ENCODE data around the gene WAS.
"Not testable (repeated sequence)": the region's sequence is repeated elsewhere in the genome, so short reads cannot be mapped to it uniquely, and the experiment has no call there.

The WAS gene

GRCh38 chrX:48685416-48685815 lies 1.8 kb downstream of the WAS start:
- DNase-seq (ENCODE audit: low spot score): no peak

GRCh38 chrX:48688531-48689150 lies 5.0 kb downstream of the WAS start:
- no peak for DNase-seq (ENCODE audit: low spot score)

GRCh38 chrX:48689208-48689920 lies 5.8 kb downstream of the WAS start:
- no peak for DNase-seq (ENCODE audit: low spot score)

GRCh38 chrX:48691746-48692145 lies 8.1 kb downstream of the WAS start:
- not testable (repeated sequence) for DNase-seq (ENCODE audit: low spot score)

DNA sequence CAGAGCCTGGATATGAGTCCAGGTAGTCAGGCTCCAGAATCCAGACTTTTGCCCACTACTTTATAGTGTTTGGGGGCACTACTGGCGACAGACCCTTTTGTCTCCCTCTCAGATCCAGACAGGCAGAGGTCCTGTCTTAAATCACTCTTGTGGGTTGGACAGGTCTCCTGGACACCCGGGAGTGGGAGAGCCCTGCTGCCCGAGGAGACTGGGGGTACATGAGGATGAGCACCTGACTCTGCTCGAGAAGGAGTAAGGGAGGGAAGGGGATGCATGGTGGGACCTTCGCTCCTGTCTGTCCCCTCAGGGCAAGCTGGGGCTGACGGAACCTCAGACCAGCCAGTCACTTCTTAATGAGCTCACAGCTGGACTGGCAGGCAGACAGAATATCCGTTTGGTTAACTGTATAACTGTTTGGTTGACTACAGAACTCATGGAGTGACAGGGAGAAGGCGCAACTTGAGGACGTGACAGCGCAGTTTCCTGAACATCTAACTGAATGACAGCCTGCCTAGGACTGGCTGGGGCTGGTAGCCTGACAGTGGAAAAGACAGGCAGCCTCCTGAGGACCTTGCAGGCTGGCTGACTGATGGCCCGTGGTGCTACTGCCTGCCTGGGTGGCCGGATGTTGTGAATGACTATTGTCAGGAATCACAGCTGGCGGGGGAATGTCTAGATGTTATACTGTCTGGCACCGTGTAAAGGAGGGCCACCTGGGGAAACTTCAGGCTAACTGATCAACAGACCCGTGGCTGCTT lies 11.4 kb downstream of the WAS start:
- no peak for DNase-seq (ENCODE audit: low spot score)

DNA sequence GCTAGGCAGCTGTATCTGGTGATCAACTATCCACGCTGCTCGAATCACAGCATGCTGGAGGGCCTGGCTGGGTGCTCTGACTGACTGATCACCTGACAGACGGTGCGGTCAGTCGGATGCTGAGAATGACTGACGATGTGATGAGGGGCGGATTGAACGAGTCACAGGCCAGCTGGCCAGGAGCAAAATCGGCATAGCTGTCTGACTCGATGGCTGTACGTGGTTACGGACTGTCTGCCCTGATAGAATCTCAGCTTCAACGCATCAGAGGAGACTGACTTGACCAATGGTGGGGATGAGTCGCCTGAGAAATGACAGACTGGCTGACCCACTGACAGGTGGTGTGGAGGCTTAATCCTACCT lies 11.9 kb downstream of the WAS start:
- no peak for DNase-seq (ENCODE audit: low spot score)

GRCh38 chrX:48695925-48696300 lies 12.3 kb downstream of the WAS start:
- peak; percentile 10 for DNase-seq (ENCODE audit: low spot score)

DNA sequence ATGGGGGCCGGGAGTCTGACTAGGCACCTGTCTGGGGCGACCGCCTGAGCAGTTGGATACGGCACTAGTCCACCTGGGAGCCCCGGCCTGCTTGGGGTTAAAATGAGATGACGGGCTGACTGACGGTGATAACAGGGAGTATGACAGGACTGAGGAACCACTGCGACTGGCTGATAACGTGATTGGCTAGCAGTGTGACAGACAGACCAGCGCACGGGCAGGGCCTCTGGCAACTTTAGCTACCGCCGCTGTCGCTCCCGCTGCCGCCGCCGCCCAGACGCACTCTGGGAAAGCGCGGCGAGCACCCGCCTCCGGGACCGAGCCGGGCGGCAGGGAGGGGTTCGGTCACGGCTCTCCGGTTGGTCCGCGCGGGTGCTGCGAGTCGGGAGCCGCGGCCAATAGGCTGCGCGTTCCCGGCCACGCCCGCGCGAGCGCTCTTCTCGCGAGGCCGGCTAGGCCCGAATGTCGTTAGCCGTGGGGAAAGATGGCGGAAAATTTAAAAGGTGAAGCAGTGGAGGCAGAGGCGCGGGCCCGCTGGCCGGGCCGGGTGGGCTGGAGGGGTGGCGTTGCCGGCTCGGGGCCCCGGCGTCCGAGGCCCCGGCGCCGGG lies 12.8 kb downstream of the WAS start, which contains the start of gene SUV39H1:
SUV39H1 (plus strand) TSS at position 434 of the 608 bp plus-strand sequence; CDS start at position 485, 51 bp downstream.
- peak; percentile 89 for DNase-seq (ENCODE audit: low spot score)

GRCh38 chrX:48696909-48697727 lies 13.5 kb downstream of the WAS start:
- peak; percentile 66 for DNase-seq (ENCODE audit: low spot score)

DNA sequence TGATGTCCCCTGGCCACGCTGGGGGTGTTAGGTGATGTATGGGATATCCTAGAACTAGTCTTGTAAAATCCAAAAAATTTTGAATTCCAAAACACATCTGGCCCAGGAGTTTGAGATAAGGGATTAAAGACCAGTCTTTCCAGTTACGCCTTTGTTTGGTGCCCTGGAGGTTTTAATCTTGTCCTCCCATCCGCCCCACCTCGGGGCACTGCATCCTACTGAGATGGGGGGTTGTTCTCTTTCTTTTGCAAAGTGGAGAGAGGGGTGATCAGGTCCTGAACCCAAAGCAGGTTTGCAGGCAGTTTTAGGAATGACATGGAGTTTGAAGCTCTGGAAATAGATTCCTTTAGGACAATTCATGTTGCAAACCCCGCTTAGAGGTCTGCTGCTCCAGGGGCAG lies 14.7 kb downstream of the WAS start:
- DNase-seq (ENCODE audit: low spot score): no peak

GRCh38 chrX:48700246-48700645 lies 16.6 kb downstream of the WAS start:
- DNase-seq (ENCODE audit: low spot score): no peak

- no peak for DNase-seq (ENCODE audit: low spot score)
Observed at GRCh38 chrX:48700951-48701653, 17.5 kb downstream of the WAS start.

DNA sequence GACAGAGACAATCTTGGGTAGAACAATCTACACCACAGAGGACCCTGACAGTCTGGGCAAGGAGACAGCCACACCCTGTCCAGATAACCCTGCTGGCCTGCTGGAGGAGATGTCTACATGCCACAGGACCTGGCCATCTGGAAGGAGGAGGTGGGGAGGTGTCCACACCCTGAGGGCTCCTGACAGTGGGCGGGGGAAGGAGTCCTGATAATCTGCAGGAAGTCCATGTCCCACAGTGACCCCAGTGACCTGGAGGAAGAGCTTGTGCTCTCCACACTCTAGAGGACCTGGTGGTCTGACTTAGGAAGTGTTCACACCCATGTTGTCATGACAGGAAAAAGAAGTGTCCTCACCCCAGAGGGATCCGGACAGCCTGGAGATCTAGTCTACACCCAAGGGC lies 18.4 kb downstream of the WAS start:
- DNase-seq (ENCODE audit: low spot score): no peak

GRCh38 chrX:48702716-48703115 lies 19.1 kb downstream of the WAS start:
- DNase-seq (ENCODE audit: low spot score): no peak

DNA sequence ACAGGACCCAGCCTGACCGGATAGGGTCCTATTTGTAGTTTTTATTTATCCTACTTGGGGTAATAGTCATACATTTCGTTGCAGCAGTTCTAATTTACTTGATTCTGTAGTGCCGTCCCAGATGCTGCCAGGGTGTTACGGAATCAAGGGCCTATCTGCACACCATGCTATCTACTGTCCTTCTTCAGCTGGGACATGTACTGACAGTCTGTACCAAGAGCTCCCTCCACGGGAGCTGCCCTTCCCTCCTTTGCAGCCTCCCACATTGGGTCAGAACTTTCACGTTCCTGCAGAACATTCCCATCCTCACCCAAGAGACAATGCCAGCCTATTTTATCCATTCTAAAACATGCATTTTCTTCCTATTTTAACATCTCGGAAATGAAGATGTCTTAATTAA lies 19.6 kb downstream of the WAS start:
- no peak for DNase-seq (ENCODE audit: low spot score)

GRCh38 chrX:48703642-48704481 lies 20.3 kb downstream of the WAS start:
- no peak for DNase-seq (ENCODE audit: low spot score)

- no peak for DNase-seq (ENCODE audit: low spot score)
Observed at GRCh38 chrX:48705871-48706270, 22.3 kb downstream of the WAS start.

DNA sequence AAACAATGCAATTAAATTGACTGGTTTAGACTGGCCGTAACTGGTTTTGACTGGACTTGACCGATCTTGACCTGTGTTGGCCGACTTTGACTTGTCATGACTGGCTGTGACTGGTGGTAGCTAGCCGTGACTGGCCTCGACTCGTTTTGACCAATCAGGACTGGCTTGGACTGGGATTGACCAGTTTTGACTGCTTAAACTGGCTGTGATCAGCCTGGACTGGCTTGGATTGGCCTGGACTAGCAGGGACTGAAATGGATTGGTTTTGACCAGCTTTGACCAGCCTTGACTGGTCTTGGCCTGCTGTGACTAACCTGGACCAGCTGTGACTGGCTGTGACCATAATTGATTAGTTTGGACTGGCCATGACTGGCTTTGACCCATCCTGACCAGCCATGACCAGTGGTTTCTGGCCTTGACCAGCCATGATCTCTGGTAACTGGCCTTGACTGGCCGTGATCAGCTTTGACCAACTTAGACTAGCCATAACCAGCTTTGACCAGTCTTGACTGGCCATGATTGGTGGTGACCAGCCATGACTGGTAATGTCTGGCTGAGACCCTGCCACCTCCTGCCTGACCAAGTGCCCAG lies 26.0 kb downstream of the WAS start:
- no peak for DNase-seq (ENCODE audit: low spot score)

- DNase-seq (ENCODE audit: low spot score): no peak
Observed at GRCh38 chrX:48711162-48711928, 27.7 kb downstream of the WAS start.

Data from NAMALWA (cell line).